Stimulated activated CD8-positive, alpha-beta memory T cell treated with anti-CD3 and anti-CD28 coated beads, Interleukin-2, amount 100 ng/mL, for 48 hours (primary cell): Measurements from ENCODE around the gene TFR2.

Experiments
- DNase-seq, 2 donors: peaks; one replicate each; pipeline ENCODE4 v3.0.0-alpha.2; 2020; ENCODE audit warnings: low read depth in 2 of 2

Gene TFR2

DNA sequence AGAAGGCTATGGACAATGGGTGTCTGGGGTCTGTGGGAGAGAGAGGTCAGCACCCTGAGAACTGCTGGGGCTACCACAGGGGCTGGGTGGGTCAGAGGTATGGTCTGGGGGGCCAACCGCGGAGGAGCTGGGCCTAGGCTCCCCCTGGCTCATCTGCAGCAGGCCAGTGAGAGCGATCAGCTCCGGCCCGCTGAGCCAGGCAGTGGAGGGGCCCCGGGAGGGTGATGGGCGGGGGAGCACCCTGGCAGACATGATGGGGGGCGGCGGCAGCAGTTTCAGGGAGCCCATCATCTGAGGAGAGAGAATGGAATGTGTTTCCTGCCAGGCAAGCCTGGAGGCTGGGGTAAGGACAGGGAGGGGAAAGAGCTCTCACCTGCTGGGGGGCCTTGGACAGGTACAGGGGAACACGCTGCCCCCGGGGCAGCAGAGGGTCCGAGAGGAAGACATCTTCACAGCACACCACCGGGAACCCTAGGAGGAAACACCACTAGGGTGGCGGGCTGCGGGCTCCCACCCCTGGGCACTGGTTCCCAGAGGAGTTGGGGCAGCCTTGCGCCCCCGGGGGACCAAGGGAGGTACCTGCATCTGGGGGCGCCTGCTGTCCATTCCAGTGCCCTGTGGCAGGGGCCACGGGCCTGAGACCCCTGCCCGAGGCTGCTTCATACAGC is 68.9 kb downstream of the TFR2 start:
- no peak for DNase-seq

DNA sequence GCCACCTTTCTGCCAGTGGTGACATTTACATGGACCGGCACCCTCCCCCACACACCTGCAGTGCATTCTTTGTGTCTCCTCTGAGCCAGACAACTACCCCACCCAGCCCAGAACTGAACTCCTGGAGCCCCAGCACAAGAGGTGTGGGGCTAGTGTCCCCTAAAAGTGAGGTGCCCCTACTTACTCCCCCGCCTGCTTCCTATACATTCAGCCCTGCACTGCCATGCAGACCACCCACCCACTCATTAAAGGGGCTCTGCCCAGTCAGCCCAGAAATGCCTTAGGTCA is 69.6 kb downstream of the TFR2 start:
- no peak for DNase-seq

DNA sequence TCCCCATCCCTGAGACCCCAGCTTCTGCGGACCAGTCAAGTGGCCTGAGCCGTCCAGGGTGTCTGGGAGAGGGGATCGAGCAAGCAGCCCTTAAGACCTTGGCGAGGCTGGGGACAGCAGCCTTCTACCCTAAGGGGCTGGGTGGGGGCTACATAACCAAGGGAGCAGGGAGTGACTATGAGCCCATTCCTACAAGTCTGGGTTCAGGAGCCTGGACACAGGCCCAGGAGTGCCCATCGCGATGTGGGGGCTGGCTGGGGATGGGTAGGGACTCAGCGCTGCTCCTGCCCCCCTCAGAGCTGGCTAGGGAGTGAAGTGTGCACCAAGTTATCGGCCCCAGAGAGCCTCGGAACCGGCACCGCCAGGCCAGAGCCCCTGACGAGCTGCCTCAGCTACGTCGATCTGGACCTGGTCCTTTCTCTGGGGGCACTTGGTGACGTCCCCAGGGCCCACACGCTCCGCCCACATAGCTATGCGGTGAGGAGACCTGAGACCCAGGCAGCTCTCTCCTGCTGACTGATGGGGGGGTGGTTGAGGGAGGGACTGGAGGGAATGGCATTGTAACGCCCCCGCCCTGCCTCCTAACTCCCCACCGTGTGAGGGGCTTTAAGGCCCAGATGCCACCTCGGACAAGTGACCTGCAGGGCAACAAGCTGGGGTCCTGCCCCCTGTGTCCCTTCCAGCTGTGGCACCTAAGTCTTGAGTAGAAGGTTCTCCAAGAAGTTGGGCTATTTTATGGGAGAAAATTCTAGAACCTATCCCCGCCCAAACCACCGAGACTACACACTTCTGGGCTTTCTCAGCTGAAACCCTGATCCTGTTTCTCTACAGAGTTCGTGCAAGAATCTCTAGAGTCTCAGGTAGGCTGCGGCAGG is 70.2 kb downstream of the TFR2 start:
- no peak for DNase-seq
